COR-L47 (cell line): ENCODE measurements around the gene LSM4.
A peak's percentile ranks its signal among the peaks of the same experiment; 100 is the strongest.

Experiments
- DNase-seq: peaks from one replicate; lab custom pipeline; 2025; lab: John Stamatoyannopoulos, UW

LSM4 gene

GRCh38 chr19:18292462-18292809 is 30.4 kb downstream of the LSM4 start:
- no peak for DNase-seq

- DNase-seq = peak; percentile 47
Observed at GRCh38 chr19:18291590-18292461, 31.1 kb downstream of the LSM4 start.

GRCh38 chr19:18291019-18291524 is 31.8 kb downstream of the LSM4 start:
- no peak for DNase-seq

DNA sequence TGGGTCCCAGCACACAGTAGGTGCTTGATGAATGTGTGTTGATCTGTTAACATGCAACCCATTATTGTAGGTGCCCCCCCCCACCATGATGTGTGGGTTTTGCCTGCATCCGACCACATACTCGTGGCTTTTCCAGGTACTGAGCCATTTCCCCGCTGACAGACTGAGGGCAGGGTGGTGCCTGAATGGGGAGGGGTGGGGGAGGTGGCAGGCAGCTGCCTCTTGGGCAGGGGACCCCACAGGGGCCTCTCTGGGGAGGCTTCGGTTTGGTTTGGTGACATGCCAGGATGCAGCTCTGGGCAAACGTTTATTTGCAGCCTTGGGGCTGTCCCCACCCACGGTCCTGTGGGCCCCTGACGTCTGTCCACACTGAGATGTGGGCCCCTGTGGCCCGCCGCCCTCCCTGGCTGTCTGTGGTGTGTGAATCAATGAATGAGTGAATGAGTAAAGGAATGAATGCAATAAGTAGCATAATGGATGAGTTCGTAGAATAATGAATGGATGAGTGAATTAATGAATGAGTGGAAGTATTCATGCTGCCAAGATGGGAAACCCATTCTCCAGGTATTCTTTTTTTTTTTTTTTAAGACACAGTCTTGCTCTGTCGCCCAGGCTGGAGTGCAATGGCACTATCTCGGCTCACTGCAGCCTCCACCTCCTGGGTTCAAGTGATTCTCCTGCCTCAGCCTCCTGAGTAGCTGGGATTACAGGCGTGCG is 32.4 kb downstream of the LSM4 start:
- DNase-seq = no peak

- DNase-seq = no peak
Observed at GRCh38 chr19:18289471-18290301, 33.2 kb downstream of the LSM4 start.

GRCh38 chr19:18287836-18288772 is 34.8 kb downstream of the LSM4 start:
- DNase-seq = no peak

- no peak for DNase-seq
Observed at GRCh38 chr19:18286973-18287635, 35.8 kb downstream of the LSM4 start.

GRCh38 chr19:18284712-18285360 is 38.0 kb downstream of the LSM4 start:
- DNase-seq = no peak

GRCh38 chr19:18283338-18283737 is 39.5 kb downstream of the LSM4 start:
- DNase-seq = no peak

DNA sequence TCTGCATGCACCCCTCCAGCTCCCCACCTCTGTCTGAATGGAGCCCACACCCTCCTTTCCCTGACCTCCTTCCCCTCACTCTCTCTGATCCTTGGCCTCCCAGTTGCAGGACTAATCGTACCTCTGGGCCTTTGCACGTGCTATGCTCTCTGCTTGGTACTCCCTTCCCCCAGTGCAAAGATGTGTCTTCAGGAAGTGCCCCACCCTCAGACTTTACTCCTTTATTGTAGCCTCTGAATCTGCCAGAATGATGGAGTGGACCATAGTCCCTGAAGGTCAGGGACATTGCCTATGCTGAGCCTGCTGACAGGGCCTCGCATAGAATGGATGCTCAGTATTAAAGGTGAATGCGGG is 40.1 kb downstream of the LSM4 start:
- DNase-seq = no peak

DNA sequence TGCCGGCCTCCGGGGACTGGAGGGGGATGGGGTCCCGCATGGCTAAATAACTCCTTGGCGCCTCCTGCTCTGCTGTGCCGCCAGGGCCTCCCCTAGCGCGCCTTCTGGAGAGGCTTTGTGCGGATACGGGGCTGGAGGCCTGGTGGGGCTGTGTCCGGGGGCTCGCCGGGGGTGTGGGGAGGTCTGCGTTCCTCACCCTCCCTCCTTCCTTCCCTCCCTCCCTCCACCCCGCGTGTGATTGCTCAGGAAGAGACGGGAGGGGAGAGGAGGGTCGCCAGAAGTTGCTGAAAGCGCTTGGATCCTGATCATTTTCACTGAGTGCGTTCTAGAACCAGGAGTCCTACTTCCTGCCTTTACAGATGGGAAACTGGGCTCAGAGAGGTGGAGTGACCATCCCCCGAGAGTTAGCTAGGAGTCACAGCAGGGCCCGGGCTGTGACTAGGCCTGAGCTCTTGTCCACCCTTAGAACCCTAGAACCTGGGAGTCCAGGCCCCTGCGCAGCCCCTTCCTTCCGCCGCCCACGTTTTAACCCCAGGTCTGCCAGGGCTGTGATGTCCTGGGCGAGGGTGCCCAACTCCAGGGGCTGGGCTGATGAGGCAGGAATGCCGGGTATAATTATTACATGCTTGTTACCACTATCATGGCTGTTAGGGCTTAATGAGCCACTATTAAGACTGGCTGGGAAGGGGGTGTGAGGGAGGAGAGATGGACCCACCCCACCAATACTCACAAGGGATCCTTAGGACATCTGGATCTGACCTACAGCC is 40.7 kb downstream of the LSM4 start:
- peak; percentile 96 for DNase-seq

DNA sequence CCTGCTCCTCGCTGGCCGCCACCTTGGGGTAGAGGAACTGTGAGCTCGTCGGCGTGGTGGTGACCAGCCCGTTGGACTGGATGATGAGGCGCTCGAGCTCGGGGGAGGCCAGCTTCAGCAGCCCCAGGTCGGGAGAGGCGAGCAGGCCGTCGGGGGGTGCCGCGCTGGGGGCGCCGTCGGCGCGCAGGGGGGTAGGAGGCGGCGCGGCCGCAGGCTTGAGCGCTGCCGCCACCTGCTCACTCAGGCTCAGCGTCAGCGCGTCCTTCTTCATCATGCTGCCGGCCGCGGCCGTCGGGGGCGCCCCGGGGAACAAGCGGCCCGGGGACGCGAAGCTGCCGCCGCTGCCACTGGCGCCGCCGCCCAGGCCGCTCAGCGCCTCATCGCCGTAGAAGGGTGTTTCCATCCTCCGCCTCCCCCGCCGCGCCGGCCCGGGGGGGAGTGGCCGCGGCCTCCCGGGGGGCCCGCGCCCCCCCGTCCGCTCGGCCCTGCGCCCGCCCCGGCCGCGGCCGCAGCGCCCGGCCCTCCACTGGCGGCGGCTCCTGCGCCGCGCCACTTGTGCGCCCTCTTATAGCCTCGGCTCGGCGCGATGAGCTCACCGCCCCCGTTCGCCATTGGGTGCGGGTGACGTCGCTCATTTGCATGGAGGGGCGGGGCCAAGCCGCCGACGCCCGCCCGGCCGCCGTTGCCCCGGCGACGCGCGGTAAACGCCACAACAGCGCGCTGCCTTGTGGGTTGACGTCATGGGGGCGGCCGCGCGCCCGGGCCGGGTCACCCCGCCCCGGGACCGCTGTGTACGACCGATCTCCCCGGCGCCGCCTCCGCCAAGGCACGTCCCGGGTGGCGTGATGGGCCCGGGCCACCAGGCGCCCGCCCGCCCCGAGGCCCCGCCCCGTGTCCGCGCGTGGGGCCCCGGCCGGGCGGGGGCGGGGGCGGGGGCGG is 41.5 kb downstream of the LSM4 start, which contains the start of gene JUND:
TSS of gene JUND (minus strand) at position 541 of the 939 bp plus-strand sequence. CDS start at position 403, 138 bp downstream.
- peak; percentile 96 for DNase-seq

DNA sequence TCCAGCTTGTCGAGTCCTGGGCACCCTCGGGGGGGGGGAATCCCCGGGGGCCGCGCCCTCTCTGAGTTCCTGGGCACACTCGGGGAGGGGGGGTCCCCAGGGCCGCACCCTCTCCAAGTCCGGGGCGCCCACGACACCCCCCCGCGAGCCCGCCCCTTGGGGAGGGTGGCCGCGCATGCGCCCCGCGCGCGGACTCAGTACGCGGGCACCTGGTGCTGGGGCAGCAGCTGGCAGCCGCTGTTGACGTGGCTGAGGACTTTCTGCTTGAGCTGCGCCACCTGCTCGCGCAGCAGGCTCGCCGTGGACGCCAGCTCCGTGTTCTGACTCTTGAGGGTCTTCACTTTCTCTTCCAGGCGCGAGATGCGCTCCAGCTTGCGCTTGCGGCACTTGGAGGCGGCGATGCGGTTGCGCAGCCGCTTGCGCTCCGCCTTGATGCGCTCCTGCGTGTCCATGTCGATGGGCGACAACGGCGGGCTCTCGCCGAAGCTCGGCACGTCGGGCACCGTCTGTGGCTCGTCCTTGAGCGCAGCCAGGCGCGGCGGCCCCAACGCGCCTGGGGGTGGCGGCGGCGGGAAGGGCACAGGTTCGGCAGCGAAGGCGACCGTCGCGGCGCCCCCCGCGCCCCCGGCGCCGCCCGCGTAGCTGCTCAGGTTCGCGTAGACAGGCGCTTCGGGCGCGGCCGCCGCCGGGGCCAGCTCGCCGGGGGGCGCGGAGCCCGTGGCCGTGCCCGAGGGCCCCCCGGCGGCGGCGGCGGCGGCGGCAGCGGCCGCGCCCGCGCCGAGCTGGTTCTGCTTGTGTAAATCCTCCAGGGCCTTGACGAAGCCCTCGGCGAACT is 42.4 kb downstream of the LSM4 start:
- peak; percentile 82 for DNase-seq

DNA sequence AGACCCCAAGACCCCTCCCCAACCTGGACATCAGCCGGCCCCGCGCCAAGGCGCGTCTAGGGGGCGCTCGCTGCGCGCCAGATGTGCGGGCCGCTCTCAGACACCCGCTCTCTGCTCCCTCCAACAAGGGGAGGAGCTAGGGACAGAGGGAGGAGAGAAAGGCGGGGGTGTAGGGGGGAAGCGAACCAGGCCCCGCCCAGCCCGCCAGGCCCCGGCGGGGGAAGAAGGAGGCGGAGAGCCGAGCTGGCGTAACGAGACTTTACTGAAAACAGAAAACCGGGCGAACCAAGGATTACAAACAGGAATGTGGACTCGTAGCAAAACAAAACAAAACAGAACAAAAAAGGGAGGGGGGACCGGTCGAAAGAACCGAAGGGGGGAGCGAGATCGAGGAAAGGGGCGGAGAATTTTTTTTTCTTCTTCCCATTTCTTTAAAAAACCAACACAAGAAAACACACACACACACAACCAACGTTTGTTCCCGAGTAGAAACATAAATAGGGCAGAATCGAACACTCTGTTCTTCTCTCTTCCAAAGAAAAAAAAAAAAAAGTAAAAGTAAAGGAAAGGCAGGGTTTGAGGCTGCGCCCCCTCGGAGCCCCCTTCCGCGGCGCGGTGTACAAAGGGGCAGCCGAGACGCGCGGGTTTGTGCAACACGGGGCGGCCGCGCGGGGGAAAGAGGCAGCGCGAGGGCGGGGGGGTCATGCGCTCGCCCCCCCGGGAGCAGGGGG is 43.2 kb downstream of the LSM4 start:
- DNase-seq = peak; percentile 94

DNA sequence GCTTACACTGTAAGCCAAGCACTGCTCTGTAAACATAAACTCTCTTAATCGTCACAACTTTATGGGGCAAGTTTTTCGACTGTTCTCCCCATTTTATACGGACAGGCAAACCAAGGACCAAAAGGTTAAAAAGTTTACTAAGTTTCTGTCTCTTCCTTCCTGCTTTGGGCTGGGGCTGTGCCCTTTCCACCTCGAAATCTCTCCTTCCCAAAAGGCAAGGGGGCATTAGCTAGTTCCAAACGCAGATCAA is 43.7 kb downstream of the LSM4 start:
- no peak for DNase-seq

- DNase-seq = no peak
Observed at GRCh38 chr19:18278521-18279265, 44.2 kb downstream of the LSM4 start.
